Activated T-cell treated with anti-CD3 and anti-CD28 coated beads, Interleukin-2, amount 50 U/mL, for 24 hours (primary cell): ENCODE measurements around the gene NPRL2.

ENCODE experiments used
- DNase-seq: peaks from one replicate; pipeline ENCODE4 v3.0.0-alpha.2; 2020
- H3K27ac Mint-ChIP-seq: 2 replicates; pipeline ENCODE4 v1.8.0; 2020; ENCODE audit warnings: mild to moderate bottlenecking, mixed read lengths
- H3K27me3 Mint-ChIP-seq: 2 replicates; pipeline ENCODE4 v1.8.0; 2020; ENCODE audit warnings: mixed read lengths
- H3K36me3 Mint-ChIP-seq: 2 replicates; pipeline ENCODE4 v1.8.0; 2020; ENCODE audit warnings: low read depth, mixed read lengths
- H3K4me1 Mint-ChIP-seq: 2 replicates; pipeline ENCODE4 v1.8.0; 2020; ENCODE audit warnings: low read depth, mixed read lengths
- H3K4me3 Mint-ChIP-seq: 2 replicates; pipeline ENCODE4 v1.8.0; 2020; ENCODE audit warnings: mild to moderate bottlenecking, moderate library complexity, mixed read lengths
- H3K9me3 Mint-ChIP-seq: 2 replicates; pipeline ENCODE4 v1.8.0; 2020; ENCODE audit warnings: mixed read lengths

Gene NPRL2

GRCh38 chr3:50350527-50351322, at the start of gene NPRL2, which contains the start of gene CYB561D2:
Gene NPRL2 (minus strand): TSS chr3:50350775. CDS start chr3:50350652, 123 bp downstream.
Gene CYB561D2 (plus strand): TSS chr3:50350862. CDS start chr3:50351434, 572 bp downstream.
- Mint-ChIP-seq H3K4me3 (peak within 1 kb of the TSS; percentile 98), H3K27me3 (no peaks in the 10 kb centered on the region), H3K9me3 (no peaks in the 10 kb centered on the region), H3K4me1 (peaks cover 71% of the 10 kb centered on the region), H3K36me3 (peaks cover 92% of the 10 kb centered on the region), H3K27ac (peak within 1 kb of the TSS; percentile 100)
- peak; percentile 100 for DNase-seq

DNA sequence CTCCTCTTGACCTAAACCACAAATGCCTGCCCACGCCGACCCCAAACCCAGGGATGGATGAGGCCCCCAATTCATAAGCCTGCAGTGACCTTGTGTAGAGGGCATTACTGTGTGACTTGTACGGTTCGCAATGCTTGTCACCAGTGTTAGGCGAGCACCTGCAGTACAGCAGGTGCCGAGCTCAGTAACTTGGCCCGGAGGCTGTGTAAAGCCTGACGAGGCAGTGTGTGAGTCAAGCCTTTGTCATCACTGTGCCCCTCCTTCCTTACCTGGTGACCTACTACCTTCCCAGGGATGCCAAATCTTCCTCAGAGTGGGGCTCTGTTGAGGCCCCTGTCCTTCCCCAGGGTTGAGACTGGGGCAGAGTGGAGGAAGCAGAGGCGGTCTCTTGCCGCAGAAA, 45.9 kb upstream of the NPRL2 start:
- Mint-ChIP-seq H3K4me1 (peaks cover 1% of the 10 kb centered on the region), H3K27me3 (no peaks in the 10 kb centered on the region)
- no peak for DNase-seq

DNA sequence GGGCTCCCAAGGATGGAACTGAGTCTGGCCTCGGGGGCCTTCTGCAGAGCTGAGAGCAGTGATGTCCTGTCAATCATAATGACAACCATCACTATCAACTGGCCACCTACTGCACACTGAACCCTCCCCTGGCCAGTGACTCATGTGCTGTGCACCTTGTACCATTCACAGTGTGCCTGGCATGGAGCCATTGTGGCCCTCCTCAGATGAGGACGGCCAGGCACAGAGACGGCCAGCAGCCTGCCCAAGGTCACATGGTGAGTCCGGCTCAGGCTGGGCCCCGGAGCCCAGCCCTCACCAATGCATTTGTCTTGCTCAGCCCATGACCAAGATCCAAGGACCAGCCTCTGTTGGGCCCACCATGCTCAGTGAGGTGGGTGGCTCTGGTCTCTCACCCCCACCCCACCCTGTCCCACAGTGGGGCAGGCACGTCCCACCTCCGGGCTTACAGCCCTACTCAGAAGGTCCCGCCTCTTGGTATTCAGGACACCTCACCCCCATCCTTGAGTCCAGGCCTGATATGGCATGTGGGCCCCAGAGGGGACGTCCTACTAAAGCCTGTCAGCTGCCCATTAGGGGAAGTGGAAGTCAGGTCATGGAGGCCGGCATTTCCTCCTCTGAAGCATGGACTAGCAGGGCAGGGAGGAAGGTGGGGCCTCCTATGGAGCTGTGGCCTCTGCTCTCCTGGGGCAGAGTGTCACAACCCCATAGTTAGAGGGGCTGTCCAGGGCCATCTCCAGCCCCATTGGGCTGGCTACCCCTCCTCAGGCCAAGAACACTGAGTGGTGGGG, 44.7 kb upstream of the NPRL2 start:
- no peaks in the 10 kb centered on the region for H3K27me3 Mint-ChIP-seq
- H3K4me3 Mint-ChIP-seq: no peak overlapping the region
- no peaks in the 10 kb centered on the region for H3K9me3 Mint-ChIP-seq
- H3K36me3 Mint-ChIP-seq: no peaks in the 10 kb centered on the region
- peaks cover 1% of the 10 kb centered on the region for H3K4me1 Mint-ChIP-seq
- no peak for DNase-seq
- H3K27ac Mint-ChIP-seq: no peak overlapping the region

More for the DNA sequence above, 45.9 kb upstream of the NPRL2 start:
- H3K27ac Mint-ChIP-seq: no peak overlapping the region
- no peaks in the 10 kb centered on the region for H3K36me3 Mint-ChIP-seq
- H3K9me3 Mint-ChIP-seq: no peaks in the 10 kb centered on the region
- no peak overlapping the region for H3K4me3 Mint-ChIP-seq

DNA sequence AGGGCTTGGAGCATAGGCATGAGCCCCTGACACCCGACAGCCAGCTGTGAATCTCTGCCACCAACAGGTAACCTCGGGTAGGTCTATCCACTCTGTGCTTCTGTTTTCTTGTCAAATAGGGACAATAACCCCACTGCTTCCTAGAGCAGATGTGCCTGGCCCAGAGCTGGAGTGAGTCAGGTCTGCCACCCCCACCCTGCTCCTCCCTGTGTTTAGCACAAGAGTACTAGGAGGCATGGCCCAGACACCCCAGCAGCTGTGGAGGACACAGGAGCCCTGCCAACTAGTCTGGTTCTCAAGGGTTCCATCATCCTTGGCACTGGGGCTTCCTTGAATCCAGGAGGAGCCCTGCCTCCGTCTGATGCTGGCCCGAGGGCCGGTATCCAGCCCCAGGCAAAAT, 42.5 kb upstream of the NPRL2 start:
- H3K9me3 Mint-ChIP-seq: no peaks in the 10 kb centered on the region
- H3K4me1 Mint-ChIP-seq: peaks cover 1% of the 10 kb centered on the region
- H3K27me3 Mint-ChIP-seq: no peaks in the 10 kb centered on the region
- no peak overlapping the region for H3K27ac Mint-ChIP-seq
- H3K4me3 Mint-ChIP-seq: no peak overlapping the region
- no peaks in the 10 kb centered on the region for H3K36me3 Mint-ChIP-seq
- DNase-seq: no peak

DNA sequence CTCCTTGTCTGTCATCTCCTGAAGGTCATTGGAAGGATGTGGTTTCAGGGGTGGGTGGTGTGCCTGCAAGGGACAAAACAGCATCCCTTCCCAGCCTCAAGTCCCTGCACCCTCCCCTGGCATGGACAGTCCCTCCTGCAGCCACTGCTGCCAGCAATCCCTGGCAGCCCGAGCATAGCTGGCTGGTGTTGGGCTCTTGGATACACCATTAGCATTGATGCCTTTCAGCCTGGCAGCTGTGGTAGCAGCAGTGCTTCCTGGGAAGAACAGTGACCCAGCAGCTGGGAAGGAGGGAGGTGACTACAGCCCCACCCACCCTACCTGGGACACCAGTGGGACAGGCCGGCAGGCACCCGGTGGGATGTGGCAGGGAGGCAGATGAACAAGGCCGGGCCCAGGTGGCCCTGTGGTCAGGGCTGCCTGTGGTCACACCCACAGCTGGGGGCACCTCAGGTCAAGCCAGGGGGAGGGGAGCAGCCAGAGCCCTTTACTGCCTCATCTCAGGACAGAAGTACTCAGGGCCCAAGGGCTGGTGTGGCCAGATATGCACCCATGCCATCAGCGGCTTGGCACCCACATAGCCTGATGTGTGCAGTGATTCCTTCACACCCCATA, 41.6 kb upstream of the NPRL2 start:
- H3K4me3 Mint-ChIP-seq: no peak overlapping the region
- no peaks in the 10 kb centered on the region for H3K27me3 Mint-ChIP-seq
- H3K27ac Mint-ChIP-seq: no peak overlapping the region
- H3K9me3 Mint-ChIP-seq: no peaks in the 10 kb centered on the region
- peaks cover 1% of the 10 kb centered on the region for H3K4me1 Mint-ChIP-seq
- no peaks in the 10 kb centered on the region for H3K36me3 Mint-ChIP-seq
- DNase-seq: no peak

DNA sequence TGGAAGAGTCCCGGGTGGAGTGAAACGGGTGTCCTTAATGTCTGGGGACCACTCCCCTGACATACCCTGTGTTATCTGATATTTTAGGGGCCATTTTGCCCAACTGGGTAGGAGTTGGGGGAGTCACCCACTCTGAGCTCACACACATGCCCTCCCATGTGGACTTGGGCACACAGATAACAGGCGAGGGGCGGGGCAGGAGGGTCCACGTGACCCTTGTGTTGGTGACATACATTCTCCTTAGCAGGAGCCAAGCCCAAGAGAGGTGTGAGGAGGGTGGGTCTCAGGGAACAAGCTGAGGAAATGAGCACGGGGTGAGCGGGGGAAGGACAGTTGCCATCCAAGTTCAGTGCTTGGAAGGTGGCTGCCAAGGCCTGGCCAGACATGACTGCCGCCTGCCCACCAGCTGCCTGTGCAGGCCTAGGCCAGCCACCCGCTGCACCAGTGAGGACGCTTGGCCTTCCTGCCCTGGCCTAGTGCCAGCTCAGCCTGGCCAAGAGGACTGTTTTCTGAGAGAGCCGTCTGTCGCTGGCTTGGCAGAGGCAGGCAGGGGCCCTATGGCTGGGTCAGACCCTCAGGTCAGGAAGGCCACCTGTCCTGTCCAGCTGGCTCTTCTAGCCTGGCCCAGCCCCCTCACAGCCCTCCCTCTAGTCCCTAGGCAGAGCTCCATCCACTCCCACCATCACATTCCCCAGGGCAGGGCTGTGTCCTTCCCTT, 40.1 kb upstream of the NPRL2 start:
- H3K9me3 Mint-ChIP-seq: no peaks in the 10 kb centered on the region
- H3K4me1 Mint-ChIP-seq: peaks cover 1% of the 10 kb centered on the region
- DNase-seq: no peak
- H3K27me3 Mint-ChIP-seq: no peaks in the 10 kb centered on the region
- H3K4me3 Mint-ChIP-seq: no peak overlapping the region
- no peak overlapping the region for H3K27ac Mint-ChIP-seq
- no peaks in the 10 kb centered on the region for H3K36me3 Mint-ChIP-seq

GRCh38 chr3:50389414-50389767, 38.8 kb upstream of the NPRL2 start:
- Mint-ChIP-seq H3K27ac (no peak overlapping the region), H3K4me1 (peaks cover 1% of the 10 kb centered on the region), H3K9me3 (no peaks in the 10 kb centered on the region), H3K36me3 (no peaks in the 10 kb centered on the region), H3K27me3 (no peaks in the 10 kb centered on the region), H3K4me3 (no peak overlapping the region)
- no peak for DNase-seq

GRCh38 chr3:50388720-50389413, 38.3 kb upstream of the NPRL2 start:
- Mint-ChIP-seq H3K27me3 (no peaks in the 10 kb centered on the region), H3K9me3 (no peaks in the 10 kb centered on the region), H3K4me3 (no peak overlapping the region), H3K27ac (no peak overlapping the region), H3K4me1 (peaks cover 1% of the 10 kb centered on the region), H3K36me3 (no peaks in the 10 kb centered on the region)
- DNase-seq: no peak

DNA sequence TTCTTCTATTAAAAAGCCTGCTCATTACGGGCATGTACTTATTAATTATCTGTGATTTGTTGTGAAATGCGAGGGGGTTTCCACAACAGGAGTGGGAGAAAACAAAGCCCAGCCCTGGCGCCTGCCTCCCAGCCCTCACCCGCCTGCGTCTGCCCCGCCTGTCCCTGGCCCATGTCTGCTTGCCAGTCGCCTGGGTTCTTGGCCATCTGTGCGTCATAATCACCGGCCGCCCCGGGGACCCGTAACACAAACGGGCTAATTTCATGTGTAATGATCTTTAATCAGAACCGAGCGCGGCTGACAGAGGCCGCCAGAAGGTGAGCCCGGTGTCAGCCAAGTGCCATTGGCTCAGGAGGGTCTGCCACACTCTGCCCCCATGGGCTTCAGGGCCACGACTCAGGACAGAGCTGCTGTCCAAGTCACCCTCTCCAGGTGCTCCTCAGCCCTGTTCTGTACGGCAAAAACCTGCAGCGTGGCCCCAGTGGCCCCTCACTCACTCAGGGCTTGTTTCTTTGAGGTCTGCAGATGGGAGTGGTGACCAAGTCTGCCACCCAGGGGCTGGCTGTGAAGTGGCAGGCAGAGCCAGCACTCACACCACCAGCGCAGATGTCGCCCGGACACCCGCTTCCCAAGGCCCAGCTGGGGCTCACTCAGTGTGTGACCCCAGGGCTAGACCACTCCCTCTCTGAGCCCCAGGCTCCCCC, 37.6 kb upstream of the NPRL2 start:
- peaks cover 1% of the 10 kb centered on the region for H3K4me1 Mint-ChIP-seq
- no peaks in the 10 kb centered on the region for H3K9me3 Mint-ChIP-seq
- H3K27ac Mint-ChIP-seq: no peak overlapping the region
- no peaks in the 10 kb centered on the region for H3K36me3 Mint-ChIP-seq
- H3K4me3 Mint-ChIP-seq: no peak overlapping the region
- H3K27me3 Mint-ChIP-seq: no peaks in the 10 kb centered on the region
- DNase-seq: no peak

DNA sequence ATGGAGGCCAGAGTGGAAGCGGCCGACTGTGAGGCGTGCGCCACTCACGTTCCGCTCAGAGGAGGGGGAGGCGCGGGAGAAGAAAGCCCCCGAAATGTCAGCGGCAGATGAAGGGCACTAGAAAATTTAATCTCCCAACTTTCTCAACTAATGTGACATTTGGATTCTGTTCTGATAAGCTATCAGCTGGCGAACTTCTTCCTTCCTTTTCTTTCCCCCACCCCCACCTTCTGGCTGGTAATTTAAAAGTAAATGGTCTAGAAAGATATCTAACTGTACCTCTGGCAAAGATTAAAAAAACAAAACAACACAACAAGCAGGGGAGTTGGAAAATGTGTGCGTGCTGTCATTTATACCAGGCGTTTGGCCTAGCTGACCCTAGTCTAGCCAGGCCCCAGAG, 35.2 kb upstream of the NPRL2 start:
- no peak overlapping the region for H3K27ac Mint-ChIP-seq
- no peaks in the 10 kb centered on the region for H3K27me3 Mint-ChIP-seq
- no peaks in the 10 kb centered on the region for H3K9me3 Mint-ChIP-seq
- no peak for DNase-seq
- no peaks in the 10 kb centered on the region for H3K4me1 Mint-ChIP-seq
- no peak overlapping the region for H3K4me3 Mint-ChIP-seq
- no peaks in the 10 kb centered on the region for H3K36me3 Mint-ChIP-seq

- Mint-ChIP-seq H3K4me1 (no peaks in the 10 kb centered on the region), H3K36me3 (no peaks in the 10 kb centered on the region), H3K27me3 (no peaks in the 10 kb centered on the region), H3K9me3 (no peaks in the 10 kb centered on the region), H3K27ac (no peak overlapping the region), H3K4me3 (no peak overlapping the region)
- DNase-seq: no peak
Measured at GRCh38 chr3:50383750-50384149, 33.2 kb upstream of the NPRL2 start.

DNA sequence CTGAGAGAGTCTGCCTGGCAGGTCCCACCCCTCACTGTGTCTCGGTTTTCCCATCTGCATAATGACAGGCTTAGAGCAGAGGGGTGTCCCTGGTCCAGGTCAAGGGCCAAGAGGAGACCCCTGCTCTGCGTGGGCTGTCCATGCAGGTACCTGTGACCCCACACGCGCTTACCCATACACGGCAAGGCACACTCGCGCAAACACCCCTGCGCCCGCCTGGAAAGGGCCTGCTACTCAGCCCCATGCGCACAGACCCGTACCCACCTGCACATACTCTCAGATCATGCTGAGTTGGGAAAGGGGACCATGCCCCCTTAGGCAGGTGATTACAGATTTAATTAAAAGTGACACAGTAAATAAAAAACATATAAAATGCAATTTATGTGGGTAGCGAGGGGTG, 32.1 kb upstream of the NPRL2 start:
- DNase-seq: no peak
- Mint-ChIP-seq H3K27me3 (no peaks in the 10 kb centered on the region), H3K36me3 (no peaks in the 10 kb centered on the region), H3K27ac (no peak overlapping the region), H3K4me3 (no peak overlapping the region), H3K4me1 (no peaks in the 10 kb centered on the region), H3K9me3 (no peaks in the 10 kb centered on the region)

GRCh38 chr3:50381383-50381782, 30.8 kb upstream of the NPRL2 start:
- Mint-ChIP-seq H3K4me3 (no peak overlapping the region), H3K27me3 (no peaks in the 10 kb centered on the region)

More at GRCh38 chr3:50381383-50381782, 30.8 kb upstream of the NPRL2 start:
- Mint-ChIP-seq H3K4me1 (no peaks in the 10 kb centered on the region), H3K27ac (no peak overlapping the region), H3K36me3 (no peaks in the 10 kb centered on the region), H3K9me3 (no peaks in the 10 kb centered on the region)
- DNase-seq: no peak
